BJ (cell line): ENCODE measurements around the gene NECTIN2. TPM values are rescaled to one million over a fixed set of nuclear protein-coding genes. Genes with fewer than 3 reads are reported as not detected.
"Not testable (repeated sequence)": the region's sequence is repeated elsewhere in the genome, so short reads cannot be mapped to it uniquely, and the experiment has no call there.

Experiments
- CTCF ChIA-PET: fragments of 350-600 bp; formaldehyde crosslinking; extraction: SDS; loops from one replicate; lab custom pipeline; 2021; ENCODE audit warnings: antibody characterized with exemption, inconsistent platforms; lab: Yijun Ruan, JAX
- POLR2A ChIA-PET: fragments of 300-600 bp; sonication (Branson Sonifier 250); formaldehyde crosslinking; extraction: SDS; loops from one replicate; lab custom pipeline; 2021; ENCODE audit warnings: antibody characterized with exemption; lab: Charles Lee
- DNase-seq: peaks from one replicate; pipeline ENCODE4 v3.0.0-alpha.2; 2011; ENCODE audit warnings: low read depth
- H3K27me3 ChIP-seq: 2 replicates; pipeline ENCODE4 v1.6.0; 2011; ENCODE audit warnings: low read length; ENCODE audit not compliant: control insufficient read depth, insufficient read depth
- H3K36me3 ChIP-seq: 2 replicates; pipeline ENCODE4 v1.5.1; 2011; ENCODE audit warnings: low read length; ENCODE audit not compliant: control insufficient read depth, insufficient read depth
- H3K4me3 ChIP-seq: 2 replicates; pipeline ENCODE4 v1.5.1; 2011; ENCODE audit warnings: low read depth, mild to moderate bottlenecking, control low read depth, low read length
- polyA plus RNA-seq: library from polyadenylated mRNA; depleted of rRNA; stranded (reverse); fragments of >200 nt; gene quantifications from 2 replicates; pipeline ENCODE4 v1.2.3, GENCODE V29; 2011
- TF ChIP-seq, protein P1 (sequence below): IDR thresholded peaks from 2 replicates; pipeline ENCODE4 v1.5.1; 2011; ENCODE audit warnings: low read depth, mild to moderate bottlenecking, control low read depth, inconsistent platforms, low read length, moderate library complexity; ENCODE audit not compliant: insufficient read depth

Gene NECTIN2
- polyA plus RNA-seq, 1 experiment, result 107 TPM

DNA sequence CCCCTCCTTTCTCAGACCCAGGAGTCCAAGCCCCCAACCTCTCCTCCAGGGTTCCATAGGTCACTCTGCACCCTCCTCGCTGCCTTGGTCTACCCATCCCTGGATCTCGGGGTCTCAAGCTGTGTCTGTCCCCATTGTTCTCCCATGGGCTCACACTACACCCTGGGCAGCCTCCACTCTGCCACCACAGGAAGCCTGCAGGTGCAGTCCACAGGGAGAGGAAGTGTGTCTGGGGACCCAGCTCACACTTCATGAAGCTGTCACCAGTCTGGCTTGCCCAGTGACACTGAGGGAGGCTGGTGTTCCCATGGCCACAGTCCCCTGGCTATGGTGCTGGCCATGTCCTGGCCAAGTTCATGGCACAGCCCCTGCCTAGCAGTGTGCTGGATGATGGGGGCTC, 5.3 kb downstream of the NECTIN2 start:
- peaks cover 6% of the 10 kb centered on the region for H3K36me3 ChIP-seq
- ChIA-PET CTCF (interaction anchor here (2.6 kb wide), 1 partner anchor 128 kb away, joined by 6 read pairs; no protein-coding TSS in a partner anchor), POLR2A (interaction anchor here (0.5 to 0.6 kb wide), 2 partner anchors 39 to 81 kb away, joined by 3 read pairs; no protein-coding TSS in a partner anchor)
- DNase-seq, result no peak
- TF ChIP-seq, protein P1, sequence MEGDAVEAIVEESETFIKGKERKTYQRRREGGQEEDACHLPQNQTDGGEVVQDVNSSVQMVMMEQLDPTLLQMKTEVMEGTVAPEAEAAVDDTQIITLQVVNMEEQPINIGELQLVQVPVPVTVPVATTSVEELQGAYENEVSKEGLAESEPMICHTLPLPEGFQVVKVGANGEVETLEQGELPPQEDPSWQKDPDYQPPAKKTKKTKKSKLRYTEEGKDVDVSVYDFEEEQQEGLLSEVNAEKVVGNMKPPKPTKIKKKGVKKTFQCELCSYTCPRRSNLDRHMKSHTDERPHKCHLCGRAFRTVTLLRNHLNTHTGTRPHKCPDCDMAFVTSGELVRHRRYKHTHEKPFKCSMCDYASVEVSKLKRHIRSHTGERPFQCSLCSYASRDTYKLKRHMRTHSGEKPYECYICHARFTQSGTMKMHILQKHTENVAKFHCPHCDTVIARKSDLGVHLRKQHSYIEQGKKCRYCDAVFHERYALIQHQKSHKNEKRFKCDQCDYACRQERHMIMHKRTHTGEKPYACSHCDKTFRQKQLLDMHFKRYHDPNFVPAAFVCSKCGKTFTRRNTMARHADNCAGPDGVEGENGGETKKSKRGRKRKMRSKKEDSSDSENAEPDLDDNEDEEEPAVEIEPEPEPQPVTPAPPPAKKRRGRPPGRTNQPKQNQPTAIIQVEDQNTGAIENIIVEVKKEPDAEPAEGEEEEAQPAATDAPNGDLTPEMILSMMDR, result no peak
- H3K27me3 ChIP-seq, result no peaks in the 10 kb centered on the region
- H3K4me3 ChIP-seq, result no peak overlapping the region

DNA sequence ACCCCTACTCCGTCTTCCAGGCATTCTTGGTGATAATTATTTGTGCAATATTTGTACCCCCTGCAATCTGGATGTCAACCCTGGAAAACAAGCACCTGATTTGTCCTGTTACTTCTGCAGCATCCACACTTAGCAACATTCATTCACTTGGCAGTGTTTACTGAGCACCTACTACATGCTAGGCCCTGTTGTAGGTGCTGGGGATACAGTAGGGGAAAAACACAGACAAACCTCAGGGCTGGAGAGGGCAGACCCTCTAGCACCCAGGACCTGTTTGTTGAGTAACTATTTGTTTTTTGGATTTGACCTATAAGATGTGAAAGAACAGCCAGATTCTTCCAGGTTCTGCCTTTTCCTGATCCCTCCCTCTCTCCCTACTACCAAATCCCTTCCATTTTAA, 9.5 kb downstream of the NECTIN2 start:
- Histone ChIP-seq H3K4me3 (no peak overlapping the region), H3K27me3 (no peaks in the 10 kb centered on the region), H3K36me3 (peaks cover 6% of the 10 kb centered on the region)
- POLR2A ChIA-PET, result no interaction called here
- CTCF ChIA-PET, result interaction anchor here (2.4 kb wide), 1 partner anchor 71 kb away, joined by 6 read pairs; no protein-coding TSS in a partner anchor
- TF ChIP-seq, protein P1, result no peak
- DNase-seq, result no peak

DNA sequence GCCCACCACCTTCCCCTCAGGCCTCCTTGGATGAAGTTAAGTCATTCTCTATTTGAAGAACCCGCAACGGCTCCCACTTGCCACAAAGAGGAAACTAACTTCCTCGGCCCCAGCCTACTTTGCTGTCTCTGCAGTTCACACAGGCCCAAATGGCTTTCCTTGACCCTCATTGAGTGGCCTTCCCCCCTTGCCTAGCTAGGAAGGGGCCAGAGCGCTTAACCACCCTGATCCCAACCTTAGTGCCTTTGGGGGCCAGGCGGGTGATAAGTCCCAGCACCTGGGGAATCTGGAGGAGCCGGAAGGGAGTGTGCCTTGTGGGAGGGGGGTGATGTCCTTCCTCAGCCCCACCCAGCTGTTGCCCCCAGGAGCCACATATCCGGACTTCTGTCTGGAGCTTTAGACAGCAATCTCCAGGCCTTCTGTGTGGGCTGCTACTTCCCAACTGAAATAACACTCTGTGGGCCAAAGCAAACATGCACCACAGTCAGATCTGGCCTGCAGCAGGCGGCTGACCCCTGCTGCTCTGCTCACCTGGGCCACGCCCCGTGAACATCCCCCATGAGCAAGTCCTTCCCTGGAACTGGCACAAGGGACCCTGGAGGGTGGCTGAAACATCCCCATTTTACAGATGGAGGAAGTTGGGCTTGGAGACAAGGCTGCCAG, 10.5 kb downstream of the NECTIN2 start:
- H3K36me3 ChIP-seq, result peaks cover 7% of the 10 kb centered on the region
- POLR2A ChIA-PET, result no interaction called here
- DNase-seq, result no peak
- no peaks in the 10 kb centered on the region for H3K27me3 ChIP-seq
- TF ChIP-seq, protein P1, result no peak
- H3K4me3 ChIP-seq, result no peak overlapping the region
- CTCF ChIA-PET, result interaction anchor here (2.4 kb wide), 1 partner anchor 72 kb away, joined by 6 read pairs; no protein-coding TSS in a partner anchor

DNA sequence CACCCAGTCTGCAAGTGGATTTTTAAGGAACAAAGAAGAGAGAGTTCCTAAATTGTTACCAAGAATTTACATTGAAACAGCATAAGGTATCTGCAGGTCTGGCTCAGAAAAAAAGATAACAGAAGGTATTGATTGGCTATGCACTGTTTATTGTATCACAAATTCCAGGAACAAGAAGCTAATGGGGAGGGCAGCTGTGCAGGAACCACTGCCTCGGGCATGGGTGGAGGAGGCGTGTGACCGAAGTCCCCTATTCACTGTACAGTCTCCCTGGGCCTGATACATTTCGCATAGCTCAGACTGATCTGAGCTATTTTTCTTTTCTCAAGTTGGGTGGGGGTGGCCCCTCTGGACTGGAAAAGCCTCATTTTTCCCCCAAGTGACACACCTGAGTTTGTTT, 11.7 kb downstream of the NECTIN2 start:
- H3K36me3 ChIP-seq, result peaks cover 5% of the 10 kb centered on the region
- POLR2A ChIA-PET, result no interaction called here

DNA sequence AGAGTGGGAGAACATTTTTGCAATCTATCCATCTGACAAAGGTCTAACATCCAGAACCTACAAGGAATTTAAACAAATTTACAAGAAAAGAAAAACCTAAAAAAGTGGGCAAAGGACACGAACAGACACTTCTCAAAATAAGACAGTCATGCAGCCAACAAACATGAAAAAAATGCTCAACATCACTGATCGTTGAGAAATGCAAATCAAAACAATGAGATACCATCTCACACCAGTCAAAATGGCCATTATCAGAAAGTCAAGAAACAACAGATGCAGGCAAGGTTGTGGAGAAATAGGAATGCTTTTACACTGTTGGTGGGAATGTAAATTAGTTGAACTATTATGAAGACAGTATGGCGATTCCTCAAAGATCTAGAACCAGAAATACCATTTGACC, 15.5 kb downstream of the NECTIN2 start:
- POLR2A ChIA-PET, DNase-seq, CTCF ChIA-PET, H3K4me3 ChIP-seq, H3K27me3 ChIP-seq, H3K36me3 ChIP-seq: not testable (repeated sequence)

More for the DNA sequence above, 11.7 kb downstream of the NECTIN2 start:
- Histone ChIP-seq H3K4me3 (no peak overlapping the region), H3K27me3 (no peaks in the 10 kb centered on the region)
- no peak for DNase-seq
- CTCF ChIA-PET, result interaction anchor here (1.5 to 2.4 kb wide), 3 partner anchors 12 to 73 kb away, joined by 5 to 6 read pairs (median 6); partner anchors contain the start of gene NECTIN2
- TF ChIP-seq, protein P1, result no peak
